H1 (cell line): ENCODE results near the gene DPYSL4. TPM values are rescaled to one million over a fixed set of nuclear protein-coding genes. Genes with fewer than 3 reads are reported as not detected.

ENCODE experiments used
- CTCF ChIA-PET: fragments of 300-600 bp; sonication (Branson Sonifier 250); formaldehyde crosslinking; loops from one replicate; lab custom pipeline; 2021; ENCODE audit not compliant: partially characterized antibody; lab: Charles Lee
- POLR2A ChIA-PET: fragments of 300-600 bp; sonication (Branson Sonifier 250); formaldehyde crosslinking; loops from one replicate; lab custom pipeline; 2021; ENCODE audit warnings: inconsistent platforms; ENCODE audit not compliant: partially characterized antibody; lab: Charles Lee
- DNase-seq, 2 experiments: peaks; one replicate each; pipeline versions ENCODE4 v3.0.0 to v3.0.0-alpha.2; 2010 to 2022; ENCODE audit warnings: low spot score in 2 of 2, low read depth in 1 of 2, mixed read lengths in 1 of 2
- FAIRE-seq: peaks from 2 replicates; lab custom pipeline; 2011; peaks lifted over from hg19 to GRCh38; lab: Jason Lieb, UNC
- H2AFZ ChIP-seq: 2 replicates; pipeline ENCODE4 v1.8.1; 2012; ENCODE audit warnings: low read length, inconsistent platforms
- H2AK5ac ChIP-seq: 2 replicates; pipeline ENCODE4 v1.6.1; 2013; ENCODE audit warnings: low read depth, low read length
- H2BK120ac ChIP-seq: replicated peaks from 2 replicates; pipeline ENCODE3; 2013; ENCODE audit warnings: low read depth, low read length, inconsistent platforms
- H2BK12ac ChIP-seq: 2 replicates; pipeline ENCODE4 v1.6.1; 2013; ENCODE audit warnings: low read depth, low read length
- H2BK15ac ChIP-seq: 2 replicates; pipeline ENCODE4 v1.6.1; 2013; ENCODE audit warnings: low read length
- H2BK20ac ChIP-seq: 2 replicates; pipeline ENCODE4 v1.6.1; 2013; ENCODE audit warnings: low read length
- H2BK5ac ChIP-seq: 2 replicates; pipeline ENCODE4 v1.6.1; 2013; ENCODE audit warnings: low read depth, low read length
- H3K14ac ChIP-seq: 2 replicates; pipeline ENCODE4 v1.6.1; 2013; ENCODE audit warnings: inconsistent platforms; ENCODE audit not compliant: insufficient read length
- H3K18ac ChIP-seq: 2 replicates; pipeline ENCODE4 v1.6.1; 2013; ENCODE audit warnings: low read length; ENCODE audit errors: extremely low read depth
- H3K23ac ChIP-seq: 2 replicates; pipeline ENCODE4 v1.6.1; 2013; ENCODE audit warnings: inconsistent platforms; ENCODE audit not compliant: insufficient read length
- H3K23me2 ChIP-seq: 2 replicates; pipeline ENCODE4 v1.6.1; 2013; ENCODE audit warnings: low read depth, low read length
- H3K27ac ChIP-seq: 2 replicates; pipeline ENCODE4 v1.6.1; 2011; ENCODE audit warnings: low read depth, low read length, inconsistent platforms
- H3K27me3 ChIP-seq, 4 experiments: replicated peaks in 1 of 4; 1 replicate in 1 of 4; 2 replicates in 3 of 4; pipeline versions ENCODE4 v1.6.1 to v1.8.1; 2011 to 2013; ENCODE audit warnings: low read length in 3 of 4, mild to moderate bottlenecking in 3 of 4, inconsistent platforms in 2 of 4, mixed read lengths in 2 of 4, moderate library complexity in 1 of 4; ENCODE audit not compliant: control insufficient read depth in 3 of 4, insufficient read depth in 3 of 4; ENCODE audit errors: extremely low read depth in 1 of 4
- H3K36me3 ChIP-seq, 4 experiments: 2 replicates each; pipeline versions ENCODE4 v1.6.1 to v1.8.1; 2011 to 2013; ENCODE audit warnings: mild to moderate bottlenecking in 4 of 4, low read length in 3 of 4, moderate library complexity in 2 of 4, control low read depth in 1 of 4, inconsistent platforms in 1 of 4; ENCODE audit not compliant: insufficient read depth in 4 of 4, control insufficient read depth in 2 of 4
- H3K4ac ChIP-seq: replicated peaks from 2 replicates; pipeline ENCODE3; 2013; ENCODE audit warnings: low read length, low read depth, mixed read lengths, inconsistent platforms; ENCODE audit not compliant: insufficient read length
- H3K4me1 ChIP-seq, 4 experiments: replicated peaks in 1 of 4; 1 replicate in 1 of 4; 2 replicates in 3 of 4; pipeline versions ENCODE4 v1.6.1 to v1.8.1; 2011 to 2013; ENCODE audit warnings: low read length in 3 of 4, inconsistent platforms in 2 of 4, mixed read lengths in 1 of 4; ENCODE audit not compliant: insufficient read depth in 4 of 4, control insufficient read depth in 3 of 4
- H3K4me2 ChIP-seq, 2 experiments: 2 replicates each; pipeline versions ENCODE4 v1.6.1 to v1.8.1; 2011 to 2013; ENCODE audit warnings: low read depth in 2 of 2, low read length in 2 of 2, control low read depth in 1 of 2, inconsistent platforms in 1 of 2, mild to moderate bottlenecking in 1 of 2; ENCODE audit not compliant: insufficient read depth in 1 of 2
- H3K4me3 ChIP-seq, 4 experiments: fragments of 200-600, 300-600 bp in 1 of 4; sonication (generic), shearing (Covaris generic), sonication (Bioruptor Twin) in 1 of 4; 2 replicates each; pipeline versions ENCODE4 v1.5.1 to v1.8.1; 2011 to 2016; ENCODE audit warnings: low read length in 4 of 4, low read depth in 3 of 4, control low read depth in 2 of 4, inconsistent platforms in 2 of 4, mild to moderate bottlenecking in 2 of 4, mixed read lengths in 1 of 4, moderate library complexity in 1 of 4; ENCODE audit not compliant: insufficient read depth in 2 of 4; ENCODE audit errors: extremely low read depth in 1 of 4
- H3K56ac ChIP-seq: replicated peaks from 2 replicates; pipeline ENCODE3; 2013; ENCODE audit warnings: low read depth, mild to moderate bottlenecking, mixed read lengths, low read length, inconsistent platforms; ENCODE audit not compliant: insufficient read length
- H3K79me1 ChIP-seq: 2 replicates; pipeline ENCODE4 v1.6.1; 2013; ENCODE audit warnings: low read depth, low read length, control low read depth
- H3K79me2 ChIP-seq, 2 experiments: 2 replicates each; pipeline versions ENCODE4 v1.6.1 to v1.8.1; 2012 to 2013; ENCODE audit warnings: low read length in 2 of 2, mild to moderate bottlenecking in 2 of 2, inconsistent platforms in 1 of 2; ENCODE audit not compliant: insufficient read depth in 2 of 2, control insufficient read depth in 1 of 2
- H3K9ac ChIP-seq, 4 experiments: replicated peaks in 1 of 4; 1 replicate in 1 of 4; 2 replicates in 3 of 4; pipeline versions ENCODE4 v1.6.1 to v1.8.1; 2011 to 2013; ENCODE audit warnings: low read depth in 3 of 4, low read length in 3 of 4, control low read depth in 2 of 4, mild to moderate bottlenecking in 2 of 4, moderate library complexity in 2 of 4, inconsistent platforms in 1 of 4; ENCODE audit errors: extremely low read depth in 1 of 4
- H3K9me3 ChIP-seq, 2 experiments: 2 replicates each; pipeline versions ENCODE4 v1.6.1 to v1.8.1; 2012 to 2013; ENCODE audit warnings: mild to moderate bottlenecking in 2 of 2, moderate library complexity in 2 of 2, control low read depth in 1 of 2, inconsistent platforms in 1 of 2, low read depth in 1 of 2, low read length in 1 of 2, mixed read lengths in 1 of 2; ENCODE audit not compliant: insufficient read depth in 2 of 2
- H4K20me1 ChIP-seq, 2 experiments: replicated peaks in 1 of 2; 2 replicates each; pipeline versions ENCODE3 to v1.8.1; 2011 to 2013; ENCODE audit warnings: inconsistent platforms in 2 of 2, low read length in 2 of 2, mild to moderate bottlenecking in 1 of 2; ENCODE audit not compliant: insufficient read depth in 2 of 2, control insufficient read depth in 1 of 2
- H4K5ac ChIP-seq: 2 replicates; pipeline ENCODE4 v1.6.1; 2013; ENCODE audit warnings: low read length, low read depth, mixed read lengths, inconsistent platforms; ENCODE audit not compliant: insufficient read length
- H4K8ac ChIP-seq: 2 replicates; pipeline ENCODE4 v1.8.0; 2013; ENCODE audit warnings: mild to moderate bottlenecking, moderate library complexity, low read length, inconsistent platforms; ENCODE audit not compliant: insufficient read depth; ENCODE audit errors: extremely low read depth
- H4K91ac ChIP-seq: replicated peaks from 2 replicates; pipeline ENCODE3; 2013; ENCODE audit warnings: low read length, mixed read lengths, inconsistent platforms; ENCODE audit not compliant: insufficient read length
- WGBS, 2 experiments: shearing (Covaris generic) in 1 of 2; methylation state at CpG; one replicate each; pipeline versions ENCODE4 v1.1.6 to v1.1.7; 2013 to 2015; ENCODE audit warnings: low lambda C conversion rate in 2 of 2, mixed read lengths in 2 of 2, inconsistent platforms in 1 of 2, low coverage in 1 of 2, missing lambda C conversion rate in 1 of 2; ENCODE audit not compliant: insufficient replicate concordance in 2 of 2, insufficient coverage in 1 of 2, insufficient read length in 1 of 2; ENCODE audit errors: extremely low coverage in 1 of 2, missing lambda C conversion rate in 1 of 2; 5-methylcytosine and 5-hydroxymethylcytosine counted together
- polyA plus RNA-seq, 7 experiments: library from polyadenylated mRNA; depleted of rRNA in 3 of 7; stranded (reverse) in 5 of 7; unstranded in 2 of 7; fragments of >200 nt in 5 of 7; fragments of 200-250 nt in 2 of 7; gene quantifications; 1 replicate in 5 of 7; 2 replicates in 1 of 7; 4 replicates in 1 of 7; pipeline versions ENCODE4 v1.2.1 to v1.2.3, GENCODE V29; 2011 to 2013; ENCODE audit warnings: missing spikeins in 2 of 7, mixed read lengths in 2 of 7
- total RNA-seq: library from RNA; stranded (reverse); fragmentation: NEBNext Ultra II Directional; extraction: Animal tissue kit (Norgen Biotek cat#: 25700); gene quantifications from 2 replicates; pipeline ENCODE4 v1.2.1, GENCODE V29; 2021

DPYSL4 gene
- total and polyA plus RNA-seq, 2 of the 8 experiments (the other 6 are each of a cell fraction or from before 2014, with no cell fraction given): 12.9 to 15.2 TPM

- Histone ChIP-seq H2BK120ac (no peak overlapping the region), H4K20me1 (peaks cover 2 to 19% of the 10 kb centered on the region in 2 experiments), H3K9me3 (no peaks in the 10 kb centered on the region), H3K4me1 (peaks cover 0 to 18% (median 8%) of the 10 kb centered on the region in 4 experiments; a peak in 4 of 7 replicates), H4K91ac (no peak overlapping the region), H3K4ac (no peak overlapping the region), H4K8ac (no peak overlapping the region), H3K79me1 (peaks cover 5% of the 10 kb centered on the region; the same call in 1 of the 2 replicates), H2BK5ac (no peak overlapping the region), H3K56ac (no peak overlapping the region), H3K79me2 (no peaks in the 10 kb centered on the region), H3K18ac (no peak overlapping the region), H4K5ac (no peak overlapping the region), H2BK12ac (no peak overlapping the region), H2AK5ac (no peak overlapping the region), H3K4me3 (no peak overlapping the region), H3K23ac (no peak overlapping the region), H3K14ac (no peak overlapping the region), H3K4me2 (no peak overlapping the region), H3K27me3 (peaks cover 16 to 38% (median 33%) of the 10 kb centered on the region in 4 experiments), H3K27ac (no peak overlapping the region), H3K9ac (no peak overlapping the region), H3K23me2 (peaks cover 15% of the 10 kb centered on the region; the same call in 1 of the 2 replicates), H2BK20ac (no peak overlapping the region), H3K36me3 (no peaks in the 10 kb centered on the region; a peak in 2 of 8 replicates), H2BK15ac (no peak overlapping the region), H2AFZ (no peak overlapping the region)
- DNase-seq (no peak), FAIRE-seq (no peak)
- POLR2A ChIA-PET: no interaction called here
- WGBS, 2 experiments: 87% methylated on average over 17 of the region's 17 CpGs; no CpG with 5 or more reads in 1 of the 2 experiments
- CTCF ChIA-PET: no interaction called here
Observed at GRCh38 chr10:132189810-132190422, 3.2 kb downstream of the DPYSL4 start.
